Mammary epithelial cell (primary cell): ENCODE results near the gene ATP11A.

ENCODE experiments used
- EZH2 ChIP-seq: IDR thresholded peaks from 2 replicates; pipeline ENCODE4 v1.6.1; 2012; ENCODE audit warnings: low read length, inconsistent platforms, borderline replicate concordance
- TF ChIP-seq, protein P1 (sequence below), 2 donors: IDR thresholded peaks in 1 of 2; conservative IDR thresholded peaks in 1 of 2; 2 replicates each; pipeline ENCODE4 v1.5.1; 2011 to 2012; ENCODE audit warnings: inconsistent platforms in 2 of 2, low read length in 2 of 2, mild to moderate bottlenecking in 2 of 2, control low read depth in 1 of 2, low read depth in 1 of 2; ENCODE audit not compliant: insufficient read depth in 1 of 2; ENCODE audit errors: extremely low read depth in 1 of 2

DNA sequence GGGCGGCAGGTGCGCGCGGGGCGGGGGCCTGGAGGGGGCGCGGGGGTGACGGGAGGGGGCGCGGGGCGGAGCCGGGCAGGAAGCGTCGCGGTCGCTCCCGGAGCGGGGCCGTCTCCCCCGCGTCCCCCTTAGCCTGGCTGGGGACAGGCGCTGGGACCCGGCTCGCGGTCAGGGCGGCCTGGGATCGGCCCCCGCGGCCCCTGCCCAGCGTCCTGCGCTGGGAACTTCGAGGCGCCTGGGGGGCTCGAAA is 204.5 kb downstream of the ATP11A start:
- TF ChIP-seq, protein P1, sequence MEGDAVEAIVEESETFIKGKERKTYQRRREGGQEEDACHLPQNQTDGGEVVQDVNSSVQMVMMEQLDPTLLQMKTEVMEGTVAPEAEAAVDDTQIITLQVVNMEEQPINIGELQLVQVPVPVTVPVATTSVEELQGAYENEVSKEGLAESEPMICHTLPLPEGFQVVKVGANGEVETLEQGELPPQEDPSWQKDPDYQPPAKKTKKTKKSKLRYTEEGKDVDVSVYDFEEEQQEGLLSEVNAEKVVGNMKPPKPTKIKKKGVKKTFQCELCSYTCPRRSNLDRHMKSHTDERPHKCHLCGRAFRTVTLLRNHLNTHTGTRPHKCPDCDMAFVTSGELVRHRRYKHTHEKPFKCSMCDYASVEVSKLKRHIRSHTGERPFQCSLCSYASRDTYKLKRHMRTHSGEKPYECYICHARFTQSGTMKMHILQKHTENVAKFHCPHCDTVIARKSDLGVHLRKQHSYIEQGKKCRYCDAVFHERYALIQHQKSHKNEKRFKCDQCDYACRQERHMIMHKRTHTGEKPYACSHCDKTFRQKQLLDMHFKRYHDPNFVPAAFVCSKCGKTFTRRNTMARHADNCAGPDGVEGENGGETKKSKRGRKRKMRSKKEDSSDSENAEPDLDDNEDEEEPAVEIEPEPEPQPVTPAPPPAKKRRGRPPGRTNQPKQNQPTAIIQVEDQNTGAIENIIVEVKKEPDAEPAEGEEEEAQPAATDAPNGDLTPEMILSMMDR (conservative IDR thresholded peaks at IDR 0.05 in 1 of 2, IDR thresholded peaks at IDR 0.05 in 1 of 2; ENCODE audit: extremely low read depth in 1 of 2, insufficient read depth in 1 of 2, low read depth in 1 of 2, low read length in 2 of 2), result no peak
- TF ChIP-seq EZH2, result no peak
